Thymus (tissue), 11 donors: ENCODE measurements around the gene PSMB9. TPM values are rescaled to one million over a fixed set of nuclear protein-coding genes. Genes with fewer than 3 reads are reported as not detected.

ENCODE experiments used
- DNase-seq, 9 donors: peaks; one replicate each; pipeline ENCODE4 v3.0.0-alpha.2; 2013; ENCODE audit warnings: low spot score in 9 of 9, low read depth in 6 of 9, missing footprints in 1 of 9
- H3K27ac ChIP-seq, 2 donors: one replicate each; pipeline ENCODE4 v1.5.1; 2013; ENCODE audit warnings: control low read depth in 1 of 2, low read depth in 1 of 2, low read length in 1 of 2, mild to moderate bottlenecking in 1 of 2, moderate library complexity in 1 of 2
- H3K27me3 ChIP-seq, 2 donors: one replicate each; pipeline ENCODE4 v1.5.1; 2013; ENCODE audit warnings: low read length in 1 of 2; ENCODE audit not compliant: control insufficient read depth in 2 of 2, insufficient read depth in 1 of 2
- H3K36me3 ChIP-seq, 2 donors: one replicate each; pipeline ENCODE4 v1.5.1; 2013; ENCODE audit warnings: low read length in 1 of 2, mild to moderate bottlenecking in 1 of 2, moderate library complexity in 1 of 2; ENCODE audit not compliant: control insufficient read depth in 2 of 2, insufficient read depth in 2 of 2
- H3K4me1 ChIP-seq, 2 donors: one replicate each; pipeline ENCODE4 v1.5.1; 2013; ENCODE audit warnings: low read length in 2 of 2; ENCODE audit not compliant: control insufficient read depth in 2 of 2, insufficient read depth in 2 of 2
- H3K4me3 ChIP-seq, 2 donors: one replicate each; pipeline ENCODE4 v1.5.1; 2013; ENCODE audit warnings: low read length in 2 of 2, control low read depth in 1 of 2, mild to moderate bottlenecking in 1 of 2
- H3K9me3 ChIP-seq, 2 donors: one replicate each; pipeline ENCODE4 v1.5.1; 2013; ENCODE audit warnings: low read length in 1 of 2, mild to moderate bottlenecking in 1 of 2; ENCODE audit not compliant: control insufficient read depth in 2 of 2, insufficient read depth in 1 of 2
- WGBS: extraction: QIAGEN DNeasy Blood & Tissue Kit; methylation state at CpG from one replicate; pipeline ENCODE4 v1.1.7; 2013; 5-methylcytosine and 5-hydroxymethylcytosine counted together
- polyA plus RNA-seq: library from polyadenylated mRNA; stranded (reverse); fragments of 200-250 nt; gene quantifications from one replicate; pipeline ENCODE4 v1.2.3, GENCODE V29; 2013
- total RNA-seq: library from RNA; stranded (reverse); fragments of 120-200 nt; gene quantifications from one replicate; pipeline ENCODE4 v1.2.4, GENCODE V29; 2013
- donor health status: healthy.

The PSMB9 gene
- total and polyA plus RNA-seq, 2 donors, result 143 to 159 TPM

DNA sequence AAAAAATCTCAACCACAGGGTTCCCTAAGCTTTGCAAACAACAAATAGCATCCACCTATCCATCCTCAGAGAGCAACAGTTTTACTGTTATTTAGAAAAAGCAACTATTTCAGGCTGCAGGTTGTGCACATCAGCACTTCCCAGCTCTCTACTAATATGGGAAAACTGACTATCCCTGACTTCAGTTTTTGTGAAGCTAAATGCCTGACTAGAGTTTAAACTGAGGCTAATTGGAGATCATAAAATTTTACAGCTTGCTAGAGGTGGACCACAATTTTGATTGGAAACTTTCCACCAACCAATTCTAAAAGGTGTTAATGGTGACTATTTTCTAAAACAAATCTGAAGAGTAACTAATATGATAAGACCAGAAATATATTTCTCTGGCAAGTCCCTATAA, 50.0 kb downstream of the PSMB9 start:
- no peaks in the 10 kb centered on the region for H3K4me1 ChIP-seq
- no peaks in the 10 kb centered on the region for H3K27me3 ChIP-seq
- no peak for DNase-seq
- no peaks in the 10 kb centered on the region for H3K9me3 ChIP-seq
- no peak overlapping the region for H3K4me3 ChIP-seq
- H3K36me3 ChIP-seq, result peaks cover 6 to 10% of the 10 kb centered on the region in 2 donors
- no peak overlapping the region for H3K27ac ChIP-seq

DNA sequence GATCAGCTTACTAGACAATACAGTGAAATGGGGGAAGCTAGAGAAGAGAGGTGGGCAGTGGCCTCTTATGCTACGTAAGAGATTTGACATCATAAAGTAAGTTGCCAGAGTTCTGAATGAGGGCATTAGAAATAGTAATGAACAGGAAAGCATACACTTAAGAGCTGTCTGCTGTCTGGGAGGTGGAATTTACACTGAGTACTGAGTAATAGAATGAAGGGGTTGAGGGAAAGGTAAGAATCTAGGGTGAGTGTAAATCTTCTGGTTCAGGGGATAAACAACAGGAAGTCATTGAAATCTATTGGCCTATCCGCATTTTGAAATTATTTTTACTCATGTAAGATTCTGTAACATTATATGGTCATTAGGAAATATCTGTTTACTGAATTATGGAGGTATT, 51.1 kb downstream of the PSMB9 start:
- Histone ChIP-seq H3K4me1 (no peaks in the 10 kb centered on the region), H3K4me3 (no peak overlapping the region), H3K9me3 (no peaks in the 10 kb centered on the region), H3K36me3 (peaks cover 6 to 10% of the 10 kb centered on the region in 2 donors), H3K27ac (no peak overlapping the region), H3K27me3 (no peaks in the 10 kb centered on the region)
- WGBS, result 98% methylated on average over 2 of the region's 2 CpGs
- no peak for DNase-seq

DNA sequence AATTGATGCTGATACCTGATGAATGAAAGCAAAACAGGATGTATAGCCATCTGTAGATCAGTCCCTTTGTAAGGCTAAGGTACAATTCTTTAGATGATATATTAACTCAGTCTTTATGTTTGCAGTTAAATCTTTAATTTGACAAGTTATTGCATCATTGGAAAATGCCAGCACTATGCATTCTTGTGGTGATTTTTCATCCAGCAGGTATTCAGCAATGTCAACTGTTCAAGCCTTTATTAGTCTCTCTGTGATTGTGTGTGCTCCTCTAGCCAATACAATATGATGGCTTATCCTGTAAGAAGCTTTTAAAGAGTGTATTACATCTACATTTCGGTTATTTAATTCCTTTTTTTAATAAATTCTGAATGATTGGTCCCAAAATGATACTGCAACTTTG, 52.5 kb downstream of the PSMB9 start:
- no peak for DNase-seq
- 91% methylated on average over 1 of the region's 1 CpG for WGBS
- Histone ChIP-seq H3K4me1 (no peaks in the 10 kb centered on the region), H3K36me3 (peaks cover 0 to under 1% of the 10 kb centered on the region in 2 donors), H3K27ac (no peak overlapping the region), H3K9me3 (no peaks in the 10 kb centered on the region), H3K4me3 (no peak overlapping the region), H3K27me3 (no peaks in the 10 kb centered on the region)

DNA sequence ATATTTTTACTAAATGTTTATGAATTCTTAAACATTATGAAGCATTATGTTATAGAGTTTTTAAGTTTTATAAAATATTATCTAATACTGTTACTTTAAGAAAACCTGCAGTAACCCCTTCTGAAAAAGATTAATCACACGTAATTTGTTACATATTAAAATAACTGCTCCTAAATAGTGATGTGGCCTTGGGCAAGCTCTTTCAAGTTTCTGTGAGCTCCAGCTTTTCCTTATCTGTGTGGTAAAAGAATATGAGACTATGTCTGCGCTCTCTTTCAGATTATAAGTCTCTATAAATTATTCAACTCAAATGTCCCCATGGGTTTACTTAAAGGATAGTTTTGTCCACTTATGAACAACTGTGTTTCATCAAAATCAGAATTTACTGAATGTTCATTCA, 54.9 kb downstream of the PSMB9 start:
- Histone ChIP-seq H3K4me3 (no peak overlapping the region), H3K27ac (no peak overlapping the region), H3K4me1 (no peaks in the 10 kb centered on the region), H3K36me3 (no peaks in the 10 kb centered on the region), H3K9me3 (no peaks in the 10 kb centered on the region), H3K27me3 (no peaks in the 10 kb centered on the region)
- no peak for DNase-seq
- 99% methylated on average over 2 of the region's 2 CpGs for WGBS

Other genes with a start within 250 kb of the PSMB9 start
- gene HLA-DQA1, start 216.8 kb upstream of the PSMB9 start, total RNA-seq, result 352 TPM
- gene HLA-DQA1, start 216.8 kb upstream of the PSMB9 start, polyA plus RNA-seq, result 358 TPM
- gene HLA-DQB1, start 187.5 kb upstream of the PSMB9 start, total RNA-seq, result 336 TPM
- 458 TPM for gene HLA-DQB1, start 187.5 kb upstream of the PSMB9 start, polyA plus RNA-seq
- gene HLA-DQA2, start 112.8 kb upstream of the PSMB9 start, total RNA-seq, result 45.0 TPM
- 3.7 TPM for gene HLA-DQA2, start 112.8 kb upstream of the PSMB9 start, polyA plus RNA-seq
- gene HLA-DQB2, start 90.7 kb upstream of the PSMB9 start, total RNA-seq, result 17.5 TPM
- 12.2 TPM for gene HLA-DQB2, start 90.7 kb upstream of the PSMB9 start, polyA plus RNA-seq
- gene HLA-DOB, start 37.2 kb upstream of the PSMB9 start, total RNA-seq, result 18.8 TPM
- gene HLA-DOB, start 37.2 kb upstream of the PSMB9 start, polyA plus RNA-seq, result 40.1 TPM
- 29.7 TPM for gene TAP2, start 15.5 kb upstream of the PSMB9 start, total RNA-seq
- gene TAP2, start 15.5 kb upstream of the PSMB9 start, polyA plus RNA-seq, result 39.8 TPM
- gene PSMB8, start 10.1 kb upstream of the PSMB9 start, total RNA-seq, result 162 TPM
- gene PSMB8, start 10.1 kb upstream of the PSMB9 start, polyA plus RNA-seq, result 177 TPM
- 107 TPM for gene TAP1, start 488 bp upstream of the PSMB9 start, total RNA-seq
- gene TAP1, start 488 bp upstream of the PSMB9 start, polyA plus RNA-seq, result 155 TPM
- 110 TPM for gene HLA-DMB, start 86.8 kb downstream of the PSMB9 start, total RNA-seq
- 71.0 TPM for gene HLA-DMB, start 86.8 kb downstream of the PSMB9 start, polyA plus RNA-seq
- 85.0 TPM for gene HLA-DMA, start 98.9 kb downstream of the PSMB9 start, total RNA-seq
- gene HLA-DMA, start 98.9 kb downstream of the PSMB9 start, polyA plus RNA-seq, result 161 TPM
- 113 TPM for gene BRD2, start 114.4 kb downstream of the PSMB9 start, total RNA-seq
- gene BRD2, start 114.4 kb downstream of the PSMB9 start, polyA plus RNA-seq, result 119 TPM
- 38.8 TPM for gene HLA-DOA, start 155.4 kb downstream of the PSMB9 start, total RNA-seq
- 27.9 TPM for gene HLA-DOA, start 155.4 kb downstream of the PSMB9 start, polyA plus RNA-seq
- 700 TPM for gene HLA-DPA1, start 219.5 kb downstream of the PSMB9 start, total RNA-seq
- 332 TPM for gene HLA-DPA1, start 219.5 kb downstream of the PSMB9 start, polyA plus RNA-seq
- gene HLA-DPB1, start 221.8 kb downstream of the PSMB9 start, total RNA-seq, result 306 TPM
- gene HLA-DPB1, start 221.8 kb downstream of the PSMB9 start, polyA plus RNA-seq, result 575 TPM